ENCODE results near the gene USP31. TPM values are rescaled to one million over a fixed set of nuclear protein-coding genes. Genes with fewer than 3 reads are reported as not detected.

The USP31 gene
- total RNA-seq, result 10 to 100 TPM; 10.0 to 18.2 (median 13.2) TPM

- Histone ChIP-seq H3K4me1 (peaks cover 12 to 25% of the 10 kb centered on the region in 2 donors), H3K27ac (peak within 1 kb of the TSS in 2 of 3 donors; percentile 69 to 73), H3K4me3 (replicated peaks in 1 of 3) (peak within 1 kb of the TSS; percentile 17 to 55 (median 50)), H3K9me3 (no peaks in the 10 kb centered on the region), H3K27me3 (no peaks in the 10 kb centered on the region), H3K36me3 (no peaks in the 10 kb centered on the region)
- intact Hi-C loops (cut with DNase I), result no loop called here
- DNase-seq, result peak; percentile 95 to 97
- 1 to 3% methylated on average over 9 to 16 of the region's 75 CpGs for WGBS, 2 donors
- peak in 1 of 2 donors; percentile 73 for TF ChIP-seq POLR2A (IDR thresholded peaks at IDR 0.05)
- TF ChIP-seq, protein P1, sequence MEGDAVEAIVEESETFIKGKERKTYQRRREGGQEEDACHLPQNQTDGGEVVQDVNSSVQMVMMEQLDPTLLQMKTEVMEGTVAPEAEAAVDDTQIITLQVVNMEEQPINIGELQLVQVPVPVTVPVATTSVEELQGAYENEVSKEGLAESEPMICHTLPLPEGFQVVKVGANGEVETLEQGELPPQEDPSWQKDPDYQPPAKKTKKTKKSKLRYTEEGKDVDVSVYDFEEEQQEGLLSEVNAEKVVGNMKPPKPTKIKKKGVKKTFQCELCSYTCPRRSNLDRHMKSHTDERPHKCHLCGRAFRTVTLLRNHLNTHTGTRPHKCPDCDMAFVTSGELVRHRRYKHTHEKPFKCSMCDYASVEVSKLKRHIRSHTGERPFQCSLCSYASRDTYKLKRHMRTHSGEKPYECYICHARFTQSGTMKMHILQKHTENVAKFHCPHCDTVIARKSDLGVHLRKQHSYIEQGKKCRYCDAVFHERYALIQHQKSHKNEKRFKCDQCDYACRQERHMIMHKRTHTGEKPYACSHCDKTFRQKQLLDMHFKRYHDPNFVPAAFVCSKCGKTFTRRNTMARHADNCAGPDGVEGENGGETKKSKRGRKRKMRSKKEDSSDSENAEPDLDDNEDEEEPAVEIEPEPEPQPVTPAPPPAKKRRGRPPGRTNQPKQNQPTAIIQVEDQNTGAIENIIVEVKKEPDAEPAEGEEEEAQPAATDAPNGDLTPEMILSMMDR (IDR thresholded peaks at IDR 0.05), result no peak
Measured at GRCh38 chr16:23149267-23149992, at the start of gene USP31. Gene USP31, minus strand, starts transcription at chr16:23149452. Its CDS starts 182 bp downstream, at chr16:23149270.

GRCh38 chr16:23196539-23196938 lies 47.3 kb upstream of the USP31 start:
- 79 to 83% methylated on average over 5 of the region's 5 CpGs for WGBS, 2 donors
- peaks cover 0 to 2% of the 10 kb centered on the region in 2 donors for H3K4me1 ChIP-seq
- DNase-seq, result no peak
- intact Hi-C loops (cut with DNase I), result no loop called here
- H3K27me3 ChIP-seq, result no peaks in the 10 kb centered on the region
- no peak overlapping the region for H3K27ac ChIP-seq
- H3K4me3 ChIP-seq (replicated peaks in 1 of 3), result no peak overlapping the region
- TF ChIP-seq, protein P1 (IDR thresholded peaks at IDR 0.05), result no peak
- no peak for TF ChIP-seq POLR2A (IDR thresholded peaks at IDR 0.05)
- H3K9me3 ChIP-seq, result no peaks in the 10 kb centered on the region
- H3K36me3 ChIP-seq, result peaks cover 0 to 6% of the 10 kb centered on the region in 2 donors

GRCh38 chr16:23195366-23195978 lies 46.2 kb upstream of the USP31 start:
- H3K9me3 ChIP-seq, result no peaks in the 10 kb centered on the region
- TF ChIP-seq, protein P1 (IDR thresholded peaks at IDR 0.05), result no peak
- H3K27ac ChIP-seq, result no peak overlapping the region
- H3K4me3 ChIP-seq (replicated peaks in 1 of 3), result no peak overlapping the region
- H3K36me3 ChIP-seq, result peaks cover 0 to 6% of the 10 kb centered on the region in 2 donors
- no peaks in the 10 kb centered on the region for H3K27me3 ChIP-seq
- H3K4me1 ChIP-seq, result no peaks in the 10 kb centered on the region
- no peak for DNase-seq
- WGBS, 2 donors, result 66 to 73% methylated on average over 3 of the region's 3 CpGs
- intact Hi-C loops (cut with DNase I), result no loop called here

- intact Hi-C loops (cut with DNase I), result no loop called here
- H3K27ac ChIP-seq, result no peak overlapping the region
- no peaks in the 10 kb centered on the region for H3K9me3 ChIP-seq
- no peak for TF ChIP-seq POLR2A (IDR thresholded peaks at IDR 0.05)
- TF ChIP-seq, protein P1 (IDR thresholded peaks at IDR 0.05), result no peak
- H3K4me1 ChIP-seq, result no peaks in the 10 kb centered on the region
- H3K27me3 ChIP-seq, result no peaks in the 10 kb centered on the region
- 82 to 84% methylated on average over 9 of the region's 9 CpGs for whole genome bisulfite sequencing, 2 donors
- H3K36me3 ChIP-seq, result peaks cover 0 to 6% of the 10 kb centered on the region in 2 donors
- H3K4me3 ChIP-seq (replicated peaks in 1 of 3), result no peak overlapping the region
- DNase-seq, result no peak
Measured at GRCh38 chr16:23194497-23195221, 45.4 kb upstream of the USP31 start.

Data from thyroid gland (tissue), 4 donors.